SJCRH30 (cell line): Measurements from ENCODE around the gene SOWAHD. TPM values are rescaled to one million over a fixed set of nuclear protein-coding genes. Genes with fewer than 3 reads are reported as not detected.
"Not testable (repeated sequence)": the region's sequence is repeated elsewhere in the genome, so short reads cannot be mapped to it uniquely, and the experiment has no call there.

Experiments
- DNase-seq, 2 experiments: peaks; one replicate each; pipeline ENCODE4 v3.0.0-alpha.2; 2015 to 2020
- H3K27ac ChIP-seq: fragments of 250-450 bp; sonication (Bioruptor Pico); 2 replicates; pipeline ENCODE4 v1.5.1; 2020; ENCODE audit warnings: mild to moderate bottlenecking, moderate library complexity
- H3K27me3 ChIP-seq: fragments of 250-450 bp; sonication (Bioruptor Pico); 2 replicates; pipeline ENCODE4 v1.5.1; 2020; ENCODE audit warnings: mild to moderate bottlenecking, moderate library complexity
- H3K36me3 ChIP-seq: fragments of 250-450 bp; sonication (Bioruptor Pico); 2 replicates; pipeline ENCODE4 v1.5.1; 2020; ENCODE audit warnings: mild to moderate bottlenecking, moderate library complexity
- H3K4me1 ChIP-seq: fragments of 250-450 bp; sonication (Bioruptor Pico); 2 replicates; pipeline ENCODE4 v1.5.1; 2020; ENCODE audit warnings: mild to moderate bottlenecking, moderate library complexity
- H3K4me3 ChIP-seq: fragments of 250-450 bp; sonication (Bioruptor Pico); 2 replicates; pipeline ENCODE4 v1.5.1; 2020; ENCODE audit warnings: mild to moderate bottlenecking, moderate library complexity
- H3K9me3 ChIP-seq: fragments of 250-450 bp; sonication (Bioruptor Pico); replicated peaks from 2 replicates; pipeline ENCODE4 v1.5.1; 2020; ENCODE audit warnings: mild to moderate bottlenecking, moderate library complexity
- total RNA-seq: library from RNA; depleted of rRNA; stranded (reverse); fragments of >200 nt; shearing (Covaris generic); gene quantifications from 2 replicates; pipeline ENCODE4 v1.2.3, GENCODE V29; 2014; rRNA removed

The SOWAHD gene
- total RNA-seq: not detected in 2 replicates

GRCh38 chrX:119757979-119758730 lies at the start of gene SOWAHD:
TSS of gene SOWAHD (plus strand) at chrX:119758588. CDS start at chrX:119758668, 80 bp downstream.
- H3K27ac ChIP-seq: no peak within 1 kb of the TSS
- H3K36me3 ChIP-seq: no peaks in the 10 kb centered on the region
- DNase-seq: no peak
- no peaks in the 10 kb centered on the region for H3K27me3 ChIP-seq
- H3K9me3 ChIP-seq: no peaks in the 10 kb centered on the region
- H3K4me3 ChIP-seq: no peak within 1 kb of the TSS
- H3K4me1 ChIP-seq: peaks cover 17% of the 10 kb centered on the region

- H3K36me3 ChIP-seq: no peaks in the 10 kb centered on the region
- H3K4me3 ChIP-seq: no peak overlapping the region
- no peaks in the 10 kb centered on the region for H3K27me3 ChIP-seq
- no peaks in the 10 kb centered on the region for H3K4me1 ChIP-seq
- DNase-seq: no peak
- H3K27ac ChIP-seq: no peak overlapping the region
- H3K9me3 ChIP-seq: peaks cover 4% of the 10 kb centered on the region; the same call in 1 of the 2 replicates
Measured at GRCh38 chrX:119708936-119709335, 49.5 kb upstream of the SOWAHD start.

GRCh38 chrX:119709630-119710029 lies 48.8 kb upstream of the SOWAHD start:
- Histone ChIP-seq H3K27ac (no peak overlapping the region), H3K9me3 (no peaks in the 10 kb centered on the region), H3K36me3 (no peaks in the 10 kb centered on the region), H3K4me1 (no peaks in the 10 kb centered on the region), H3K27me3 (no peaks in the 10 kb centered on the region), H3K4me3 (no peak overlapping the region)
- DNase-seq: no peak

GRCh38 chrX:119721487-119721886 lies 36.9 kb upstream of the SOWAHD start:
- Histone ChIP-seq H3K27me3 (no peaks in the 10 kb centered on the region), H3K9me3 (no peaks in the 10 kb centered on the region), H3K36me3 (no peaks in the 10 kb centered on the region), H3K4me1 (peaks cover 4% of the 10 kb centered on the region), H3K27ac (no peak overlapping the region), H3K4me3 (no peak overlapping the region)
- peak; percentile 30 to 41 for DNase-seq

GRCh38 chrX:119721926-119722325 lies 36.5 kb upstream of the SOWAHD start:
- Histone ChIP-seq H3K27me3 (no peaks in the 10 kb centered on the region), H3K4me1 (peaks cover under 1% of the 10 kb centered on the region), H3K4me3 (no peak overlapping the region), H3K27ac (no peak overlapping the region), H3K36me3 (no peaks in the 10 kb centered on the region), H3K9me3 (no peaks in the 10 kb centered on the region)
- DNase-seq: no peak

- no peak for DNase-seq
Measured at GRCh38 chrX:119726900-119727555, 31.4 kb upstream of the SOWAHD start.

GRCh38 chrX:119728487-119728886 lies 29.9 kb upstream of the SOWAHD start:
- no peak overlapping the region for H3K4me3 ChIP-seq
- no peaks in the 10 kb centered on the region for H3K27me3 ChIP-seq
- H3K27ac ChIP-seq: no peak overlapping the region
- no peaks in the 10 kb centered on the region for H3K4me1 ChIP-seq
- DNase-seq: no peak
- no peaks in the 10 kb centered on the region for H3K9me3 ChIP-seq
- no peaks in the 10 kb centered on the region for H3K36me3 ChIP-seq

More at GRCh38 chrX:119726900-119727555, 31.4 kb upstream of the SOWAHD start:
- H3K4me3 ChIP-seq: no peak overlapping the region
- H3K27ac ChIP-seq: no peak overlapping the region
- no peaks in the 10 kb centered on the region for H3K36me3 ChIP-seq
- H3K27me3 ChIP-seq: no peaks in the 10 kb centered on the region
- no peaks in the 10 kb centered on the region for H3K9me3 ChIP-seq
- H3K4me1 ChIP-seq: no peaks in the 10 kb centered on the region

- H3K36me3 ChIP-seq: no peaks in the 10 kb centered on the region
- H3K27ac ChIP-seq: no peak overlapping the region
- H3K4me1 ChIP-seq: peaks cover 1% of the 10 kb centered on the region
- peak; percentile 77 to 88 for DNase-seq
- H3K27me3 ChIP-seq: no peaks in the 10 kb centered on the region
- no peaks in the 10 kb centered on the region for H3K9me3 ChIP-seq
- H3K4me3 ChIP-seq: no peak overlapping the region
Measured at GRCh38 chrX:119729408-119730201, 28.8 kb upstream of the SOWAHD start.

- Histone ChIP-seq H3K4me1 (peaks cover 19% of the 10 kb centered on the region), H3K36me3 (no peaks in the 10 kb centered on the region), H3K27ac (no peak overlapping the region), H3K27me3 (peaks cover 3% of the 10 kb centered on the region; the same call in 1 of the 2 replicates), H3K4me3 (no peak overlapping the region), H3K9me3 (no peaks in the 10 kb centered on the region)
- peak; percentile 40 to 60 for DNase-seq
Measured at GRCh38 chrX:119734897-119735339, 23.5 kb upstream of the SOWAHD start.

- Histone ChIP-seq H3K27ac (no peak overlapping the region), H3K36me3 (no peaks in the 10 kb centered on the region), H3K9me3 (no peaks in the 10 kb centered on the region), H3K27me3 (peaks cover 3% of the 10 kb centered on the region; the same call in 1 of the 2 replicates), H3K4me3 (no peak overlapping the region), H3K4me1 (peaks cover 19% of the 10 kb centered on the region)
- peak; percentile 63 to 74 for DNase-seq
Measured at GRCh38 chrX:119735467-119735866, 22.9 kb upstream of the SOWAHD start.

GRCh38 chrX:119736206-119736764 lies 22.1 kb upstream of the SOWAHD start:
- H3K9me3 ChIP-seq: no peaks in the 10 kb centered on the region
- H3K36me3 ChIP-seq: no peaks in the 10 kb centered on the region
- H3K27me3 ChIP-seq: peaks cover 3% of the 10 kb centered on the region; the same call in 1 of the 2 replicates
- no peak for DNase-seq
- H3K4me1 ChIP-seq: peaks cover 19% of the 10 kb centered on the region
- no peak overlapping the region for H3K27ac ChIP-seq
- H3K4me3 ChIP-seq: no peak overlapping the region

- Histone ChIP-seq H3K36me3 (no peaks in the 10 kb centered on the region), H3K4me3 (no peak overlapping the region), H3K9me3 (no peaks in the 10 kb centered on the region), H3K27me3 (peaks cover 3% of the 10 kb centered on the region; the same call in 1 of the 2 replicates), H3K27ac (no peak overlapping the region), H3K4me1 (peaks cover 19% of the 10 kb centered on the region)
- DNase-seq: no peak
Measured at GRCh38 chrX:119738742-119739141, 19.6 kb upstream of the SOWAHD start.

- Histone ChIP-seq H3K27ac (no peak overlapping the region), H3K9me3 (no peaks in the 10 kb centered on the region), H3K4me3 (no peak overlapping the region), H3K27me3 (no peaks in the 10 kb centered on the region), H3K4me1 (0 out of 2 replicates have a peak, but pooled peaks cover 3% of the 10 kb centered on the region), H3K36me3 (no peaks in the 10 kb centered on the region)
- peak in 1 of 2 experiments; percentile 37 for DNase-seq
Measured at GRCh38 chrX:119745283-119745848, 13.0 kb upstream of the SOWAHD start.

GRCh38 chrX:119750131-119750530 lies 8.3 kb upstream of the SOWAHD start:
- DNase-seq, H3K4me3 ChIP-seq, H3K9me3 ChIP-seq, H3K27me3 ChIP-seq, H3K27ac ChIP-seq, H3K4me1 ChIP-seq, H3K36me3 ChIP-seq: not testable (repeated sequence)
